ENCODE data around the gene HES7. TPM values are rescaled to one million over a fixed set of nuclear protein-coding genes. Genes with fewer than 3 reads are reported as not detected.

The HES7 gene
- polyA plus RNA-seq, 1 of the 3 experiments (the other 2 are of a cell fraction) = 1.2 TPM

- TF ChIP-seq IRF3 (IDR thresholded peaks at IDR 0.05; ENCODE audit: low read depth, low read length) = no peak
- TF ChIP-seq SIN3A (IDR thresholded peaks at IDR 0.05; ENCODE audit: borderline replicate concordance, low read depth, low read length) = peak; percentile 60; the same call in 1 of the 2 replicates
- peak; percentile 91 for TF ChIP-seq NRF1 (IDR thresholded peaks at IDR 0.05; ENCODE audit: low read depth, low read length)
- peak; percentile 53; the same call in 1 of the 2 replicates for TF ChIP-seq MAX (IDR thresholded peaks at IDR 0.05; ENCODE audit: low read depth)
- peak; percentile 97 for TF ChIP-seq MXI1 (IDR thresholded peaks at IDR 0.05; ENCODE audit: low read depth, low read length)
- TF ChIP-seq MEF2A (IDR thresholded peaks at IDR 0.05; ENCODE audit: borderline replicate concordance, low read depth) = peak; percentile 75; the same call in 1 of the 2 replicates
- TF ChIP-seq ZBTB33 (IDR thresholded peaks at IDR 0.05; ENCODE audit: borderline replicate concordance, low read depth) = no peak
Observed at GRCh38 chr17:8151120-8151640, 27.3 kb upstream of the HES7 start (continued).

GRCh38 chr17:8150194-8151119, 26.6 kb upstream of the HES7 start:
- Histone ChIP-seq H3K36me3 (replicated peaks in 1 of 2; ENCODE audit: control insufficient read depth in 1 of 2, insufficient read depth in 2 of 2, low read length in 1 of 2) (peaks cover 11 to 43% of the 10 kb centered on the region in 2 experiments), H3K27ac (ENCODE audit: low read depth in 2 of 2, low read length in 1 of 2) (peak overlapping the region; percentile 77 to 95), H3K9me3 (no peaks in the 10 kb centered on the region), H3K4me2 (peak overlapping the region; percentile 95), H3K4me3 (ENCODE audit: low read depth in 2 of 2, low read length in 1 of 2) (peak overlapping the region; percentile 77 to 80; a peak in 3 of 4 replicates), H2AFZ (ENCODE audit: low read depth) (no peak overlapping the region), H3K9ac (peak overlapping the region; percentile 98), H4K20me1 (ENCODE audit: insufficient read depth) (peaks cover 9% of the 10 kb centered on the region; the same call in 1 of the 2 replicates), H3K9me2 (no peaks in the 10 kb centered on the region), H3K79me2 (ENCODE audit: insufficient read depth) (peaks cover 21% of the 10 kb centered on the region; the same call in 1 of the 2 replicates), H3K4me1 (ENCODE audit: control insufficient read depth in 1 of 2, insufficient read depth in 2 of 2, low read depth in 1 of 2, low read length in 1 of 2) (peaks cover 34 to 36% of the 10 kb centered on the region in 2 experiments; a peak in 3 of 4 replicates), H3K27me3 (ENCODE audit: insufficient read depth) (no peaks in the 10 kb centered on the region), H3F3A (replicated peaks; ENCODE audit: insufficient read depth) (peaks cover 17% of the 10 kb centered on the region)
- WGBS (ENCODE audit: low lambda C conversion rate) = 83% methylated on average over 15 of the region's 18 CpGs
- CTCF ChIA-PET = interaction anchor here (0.9 to 3.1 kb wide), 4 partner anchors 10 to 32 kb away, joined by 3 to 15 read pairs (median 5); partner anchors contain the start of gene ALOXE3
- POLR2A ChIA-PET = interaction anchor here (1.1 to 2.5 kb wide), 2 partner anchors 11 to 23 kb away, joined by 6 to 19 read pairs; no protein-coding TSS in a partner anchor
- no peak for DNase-seq
- TF ChIP-seq JUND (IDR thresholded peaks at IDR 0.05) (no peak), TEAD4 (IDR thresholded peaks at IDR 0.05; ENCODE audit: borderline replicate concordance, insufficient read depth) (no peak), GATA2 (CRISPR knock-in tag; IDR thresholded peaks at IDR 0.05) (no peak), GABPA (IDR thresholded peaks at IDR 0.05; ENCODE audit: low read depth) (no peak), YY1 (IDR thresholded peaks at IDR 0.05; ENCODE audit: low read depth) (no peak), FOXJ3 (CRISPR knock-in tag; IDR thresholded peaks at IDR 0.05) (no peak), SIN3A (IDR thresholded peaks at IDR 0.05; ENCODE audit: borderline replicate concordance, low read depth, low read length) (no peak), PBX3 (IDR thresholded peaks at IDR 0.05) (no peak), USF2 (IDR thresholded peaks at IDR 0.05; ENCODE audit: borderline replicate concordance, low read depth, low read length) (no peak), EP300 (IDR thresholded peaks at IDR 0.05; ENCODE audit: borderline replicate concordance in 1 of 2, low read depth in 1 of 2, low read length in 1 of 2) (no peak), NRF1 (IDR thresholded peaks at IDR 0.05; ENCODE audit: low read depth, low read length) (no peak), CHD2 (IDR thresholded peaks at IDR 0.05; ENCODE audit: low read length, partially characterized antibody) (no peak), REST (IDR thresholded peaks at IDR 0.05; ENCODE audit: low read depth, low read length) (no peak)

Data from SK-N-SH (cell line).